ENCODE results near the gene ADIPOQ. TPM values are rescaled to one million over a fixed set of nuclear protein-coding genes. Genes with fewer than 3 reads are reported as not detected.
"Not testable (repeated sequence)": the region's sequence is repeated elsewhere in the genome, so short reads cannot be mapped to it uniquely, and the experiment has no call there.

Gene ADIPOQ
- total RNA-seq, 1 experiment from 2014 or later = not detected

GRCh38 chr3:186857743-186858142 is 15.2 kb downstream of the ADIPOQ start:
- Histone ChIP-seq H2AFZ (ENCODE audit: low read length) (no peak overlapping the region), H3K27me3 (ENCODE audit: low read length) (no peaks in the 10 kb centered on the region), H3K27ac (ENCODE audit: low read length) (no peak overlapping the region), H3K36me3 (ENCODE audit: low read depth, low read length) (no peaks in the 10 kb centered on the region), H3K9me2 (replicated peaks; ENCODE audit: low read length) (no peaks in the 10 kb centered on the region), H3F3A (ENCODE audit: low read length, unreplicated experiment) (no peaks in the 10 kb centered on the region), H3K4me3 (ENCODE audit: low read length) (no peak overlapping the region), H3K9me3 (ENCODE audit: low read length) (no peaks in the 10 kb centered on the region), H3K79me2 (ENCODE audit: low read length) (no peaks in the 10 kb centered on the region), H4K20me1 (ENCODE audit: low read length) (no peaks in the 10 kb centered on the region), H3K9ac (ENCODE audit: low read length) (no peak overlapping the region), H3K4me1 (ENCODE audit: insufficient read depth, low read length) (peaks cover 10% of the 10 kb centered on the region), H3K4me2 (ENCODE audit: low read length) (no peak overlapping the region)
- POLR2A ChIA-PET (ENCODE audit: unreplicated experiment) = no interaction called here
- intact Hi-C loops (cut with micrococcal nuclease) = no loop called here
- BruUV-seq (replicated peaks) = no TSS peak
- no peak for ATAC-seq
- DNase-seq = no peak
- CTCF ChIA-PET = no interaction called here
- TF ChIP-seq EZH2phosphoT487 (IDR thresholded peaks at IDR 0.05; ENCODE audit: borderline replicate concordance, low read length) (no peak), EZH2 (IDR thresholded peaks at IDR 0.05; ENCODE audit: low read length, unreplicated experiment) (no peak), CTCF (conservative IDR thresholded peaks at IDR 0.05; ENCODE audit: low read depth, low read length) (no peak)

GRCh38 chr3:186865215-186865853 is 22.8 kb downstream of the ADIPOQ start:
- H3K36me3 ChIP-seq (ENCODE audit: low read depth, low read length); H3K79me2 ChIP-seq (ENCODE audit: low read length); H3K9me3 ChIP-seq (ENCODE audit: low read length); H3F3A ChIP-seq (ENCODE audit: low read length, unreplicated experiment); intact Hi-C loops (cut with micrococcal nuclease); BruUV-seq (replicated peaks); H4K20me1 ChIP-seq (ENCODE audit: low read length); H3K9me2 ChIP-seq (replicated peaks; ENCODE audit: low read length); H2AFZ ChIP-seq (ENCODE audit: low read length); DNase-seq; CTCF ChIA-PET; H3K27me3 ChIP-seq (ENCODE audit: low read length); H3K4me3 ChIP-seq (ENCODE audit: low read length); ATAC-seq; POLR2A ChIA-PET (ENCODE audit: unreplicated experiment); H3K9ac ChIP-seq (ENCODE audit: low read length); H3K4me2 ChIP-seq (ENCODE audit: low read length); H3K27ac ChIP-seq (ENCODE audit: low read length): not testable (repeated sequence)
- H3K4me1 ChIP-seq (ENCODE audit: insufficient read depth, low read length) = peaks cover 21% of the 10 kb centered on the region

GRCh38 chr3:186866095-186866494 is 23.6 kb downstream of the ADIPOQ start:
- H3K9ac ChIP-seq (ENCODE audit: low read length); H3K27ac ChIP-seq (ENCODE audit: low read length); DNase-seq; H3K36me3 ChIP-seq (ENCODE audit: low read depth, low read length); BruUV-seq (replicated peaks); H3F3A ChIP-seq (ENCODE audit: low read length, unreplicated experiment); H3K79me2 ChIP-seq (ENCODE audit: low read length); CTCF ChIA-PET; H3K4me3 ChIP-seq (ENCODE audit: low read length); H3K4me2 ChIP-seq (ENCODE audit: low read length); POLR2A ChIA-PET (ENCODE audit: unreplicated experiment); H3K9me2 ChIP-seq (replicated peaks; ENCODE audit: low read length); H3K9me3 ChIP-seq (ENCODE audit: low read length); H3K27me3 ChIP-seq (ENCODE audit: low read length); intact Hi-C loops (cut with micrococcal nuclease); H2AFZ ChIP-seq (ENCODE audit: low read length); ATAC-seq; H4K20me1 ChIP-seq (ENCODE audit: low read length): not testable (repeated sequence)
- H3K4me1 ChIP-seq (ENCODE audit: insufficient read depth, low read length) = peaks cover 22% of the 10 kb centered on the region; the same call in 1 of the 2 replicates
